GM18909 (cell line): ENCODE data around the gene RNPC3.
A peak's percentile ranks its signal among the peaks of the same experiment; 100 is the strongest.

ENCODE experiments used
- ATAC-seq: cut with Tn5 transposase; IDR thresholded peaks from one replicate; pipeline ENCODE4 v1.9.1; 2021; ENCODE audit warnings: mild to moderate bottlenecking; ENCODE audit not compliant: unreplicated experiment, poor library complexity

Gene RNPC3, protein sequence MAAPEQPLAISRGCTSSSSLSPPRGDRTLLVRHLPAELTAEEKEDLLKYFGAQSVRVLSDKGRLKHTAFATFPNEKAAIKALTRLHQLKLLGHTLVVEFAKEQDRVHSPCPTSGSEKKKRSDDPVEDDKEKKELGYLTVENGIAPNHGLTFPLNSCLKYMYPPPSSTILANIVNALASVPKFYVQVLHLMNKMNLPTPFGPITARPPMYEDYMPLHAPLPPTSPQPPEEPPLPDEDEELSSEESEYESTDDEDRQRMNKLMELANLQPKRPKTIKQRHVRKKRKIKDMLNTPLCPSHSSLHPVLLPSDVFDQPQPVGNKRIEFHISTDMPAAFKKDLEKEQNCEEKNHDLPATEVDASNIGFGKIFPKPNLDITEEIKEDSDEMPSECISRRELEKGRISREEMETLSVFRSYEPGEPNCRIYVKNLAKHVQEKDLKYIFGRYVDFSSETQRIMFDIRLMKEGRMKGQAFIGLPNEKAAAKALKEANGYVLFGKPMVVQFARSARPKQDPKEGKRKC

GRCh38 chr1:103525607-103526507 is at the start of gene RNPC3:
RNPC3 (plus strand) TSS chr1:103525699; CDS start chr1:103526071, 372 bp downstream.
- ATAC-seq = peak; percentile 77

GRCh38 chr1:103477101-103477500 is 48.4 kb upstream of the RNPC3 start:
- ATAC-seq = no peak

GRCh38 chr1:103489935-103490334 is 35.6 kb upstream of the RNPC3 start:
- ATAC-seq = peak; percentile 87

- peak; percentile 47 for ATAC-seq
Measured at GRCh38 chr1:103492003-103492625, 33.4 kb upstream of the RNPC3 start.

GRCh38 chr1:103496014-103496635 is 29.4 kb upstream of the RNPC3 start:
- ATAC-seq = no peak

GRCh38 chr1:103497404-103497803 is 28.1 kb upstream of the RNPC3 start:
- ATAC-seq = no peak

DNA sequence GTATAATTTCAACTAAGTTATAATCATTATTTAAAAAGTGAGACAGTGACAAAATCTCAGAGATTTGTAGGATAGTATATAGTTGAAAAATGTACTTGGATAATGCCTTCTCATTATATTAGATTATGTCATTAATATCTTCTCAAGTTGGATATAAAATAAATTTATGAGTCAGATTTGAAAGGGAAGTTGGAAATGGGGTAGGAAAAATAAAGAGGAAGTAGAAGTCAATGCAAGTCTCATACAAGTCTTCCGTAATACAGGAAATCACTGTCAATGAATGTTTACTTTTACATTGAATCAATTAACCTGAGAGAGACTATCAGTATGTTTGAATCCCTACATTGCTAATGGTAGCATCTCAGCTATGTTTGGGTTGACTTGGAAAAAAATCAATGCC is 16.2 kb upstream of the RNPC3 start:
- no peak for ATAC-seq

DNA sequence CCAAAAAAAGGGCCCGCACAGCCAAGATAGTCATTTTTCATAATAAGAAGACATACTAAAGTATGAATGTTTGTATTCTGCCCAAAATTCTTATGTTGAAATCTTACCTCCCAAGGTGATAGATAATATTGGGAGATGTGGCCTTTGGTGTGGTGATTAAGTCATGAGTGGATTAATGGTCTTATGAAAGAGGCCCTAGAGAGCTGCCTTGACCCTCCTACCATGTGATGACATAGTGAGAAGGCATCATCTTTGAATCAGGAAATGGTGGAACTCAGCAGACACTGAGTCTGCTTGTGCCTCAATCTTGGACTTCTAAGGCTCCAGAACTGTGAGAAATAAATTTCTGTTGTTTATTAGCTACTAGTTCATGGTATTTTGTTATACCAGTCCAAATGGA is 11.8 kb upstream of the RNPC3 start:
- no peak for ATAC-seq

DNA sequence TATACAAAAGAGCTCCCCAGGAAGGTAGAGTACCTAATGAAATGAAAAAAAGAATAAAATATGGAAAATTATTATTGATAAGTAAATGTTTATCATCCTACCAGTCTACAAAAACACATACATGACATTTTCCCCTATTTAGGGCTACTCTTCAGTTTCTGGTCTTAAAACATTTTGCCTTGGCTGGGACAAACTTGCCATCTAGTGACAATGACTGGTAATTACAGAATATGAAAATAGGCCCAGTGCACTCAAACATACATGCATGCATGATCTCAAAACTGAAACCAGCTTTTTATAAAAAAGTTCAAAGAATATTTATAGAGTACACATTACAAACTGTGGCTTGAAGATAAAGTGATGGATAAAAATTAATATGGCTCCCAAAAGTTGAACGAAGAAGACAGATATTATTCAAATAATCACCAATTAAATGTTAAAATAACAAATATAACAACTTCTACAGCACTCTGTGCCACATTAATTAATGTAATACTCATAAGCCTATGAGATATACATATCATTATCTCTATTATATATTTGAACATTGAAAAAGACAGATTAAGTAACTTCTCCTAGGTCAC is 10.5 kb upstream of the RNPC3 start:
- peak; percentile 80 for ATAC-seq

DNA sequence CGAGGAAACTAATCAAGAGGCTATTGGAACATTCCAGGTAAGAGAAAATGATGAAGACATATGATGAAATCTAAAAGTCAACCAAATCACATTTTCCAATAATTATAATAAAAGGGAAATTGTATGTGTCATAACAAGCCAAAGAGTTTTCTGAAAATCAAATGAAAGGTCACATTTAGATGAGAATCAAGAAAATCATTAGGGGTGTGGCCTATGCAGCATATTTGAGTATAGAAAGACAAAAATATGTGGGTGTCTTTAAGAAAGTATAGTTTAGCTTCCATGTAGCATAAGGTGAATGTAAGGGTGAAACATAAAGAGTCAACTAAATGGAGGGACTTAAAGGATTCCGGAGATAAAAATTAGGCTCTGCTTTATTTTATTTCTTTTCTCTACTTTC is 9.2 kb upstream of the RNPC3 start:
- no peak for ATAC-seq

DNA sequence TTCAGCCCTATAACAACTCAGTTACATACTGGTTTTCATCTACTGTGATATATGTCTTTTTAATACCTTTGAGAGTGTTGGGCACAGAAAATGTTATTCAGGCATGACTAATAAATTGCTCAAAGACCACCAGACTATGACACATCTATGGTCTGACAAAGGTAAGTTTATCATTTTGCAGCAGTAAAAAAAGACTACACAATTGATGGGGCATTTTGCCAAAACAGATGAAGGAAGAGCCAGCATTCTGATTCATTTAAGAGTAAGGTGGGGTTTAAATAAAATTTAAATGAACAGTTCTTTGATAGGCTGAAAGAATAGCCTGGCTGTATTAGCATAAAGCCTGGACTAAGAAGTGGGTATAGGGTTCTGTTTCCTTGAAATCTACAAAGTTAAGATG is 8.8 kb upstream of the RNPC3 start:
- ATAC-seq = no peak

DNA sequence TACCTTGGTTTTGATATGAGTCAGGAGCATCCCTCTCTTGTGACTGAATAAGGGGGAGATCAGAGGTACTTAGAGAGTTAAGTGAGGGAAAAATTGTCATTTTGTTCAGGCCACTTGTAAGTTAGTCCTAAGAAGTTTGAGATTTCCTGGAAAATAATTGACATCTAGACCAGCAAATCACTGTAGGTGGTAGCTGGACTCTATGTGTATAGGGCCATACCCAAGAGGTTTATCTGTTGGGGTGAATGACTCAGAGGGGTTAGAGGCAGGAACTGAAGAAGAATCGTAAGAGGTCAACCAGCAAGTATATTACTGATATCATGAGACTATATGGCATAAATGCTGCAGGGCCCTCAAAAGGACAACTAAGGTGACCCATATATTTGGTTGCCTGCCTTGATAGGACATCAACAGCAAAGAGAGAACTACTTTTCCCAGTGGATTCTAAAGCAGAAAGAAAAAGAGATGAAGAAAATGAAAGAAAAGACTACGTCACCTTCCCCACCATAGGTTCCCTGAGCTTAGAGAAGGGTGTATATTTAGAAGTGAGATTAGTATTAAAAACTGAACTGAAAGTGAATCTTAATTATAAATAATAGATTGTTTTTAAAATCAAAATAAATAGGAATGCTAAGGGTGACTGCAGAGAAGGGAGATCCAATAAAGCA is 8.0 kb upstream of the RNPC3 start:
- peak; percentile 92 for ATAC-seq

GRCh38 chr1:103520822-103521221 is 4.7 kb upstream of the RNPC3 start:
- no peak for ATAC-seq

GRCh38 chr1:103523346-103523745 is 2.2 kb upstream of the RNPC3 start:
- ATAC-seq = no peak

- ATAC-seq = peak; percentile 53
Measured at GRCh38 chr1:103525114-103525606, 339 bp upstream of the RNPC3 start.

DNA sequence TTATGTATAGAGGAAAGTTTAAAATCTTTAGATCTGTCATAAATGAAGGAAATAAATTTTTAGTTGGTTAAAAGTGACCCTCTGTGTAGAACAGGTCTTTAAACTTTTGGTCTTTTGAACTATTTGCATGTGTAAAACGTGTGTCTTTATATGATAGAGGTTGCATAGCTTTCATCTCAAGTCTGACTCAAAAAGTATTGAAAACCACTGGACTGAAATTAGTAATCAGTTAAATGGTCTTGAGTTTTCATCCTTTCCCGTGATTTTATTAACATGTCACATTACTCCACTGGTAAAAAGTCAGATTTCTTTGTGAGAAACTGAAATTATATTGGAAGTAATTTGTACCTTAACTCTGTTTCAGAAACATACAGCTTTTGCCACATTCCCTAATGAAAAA is 1.8 kb downstream of the RNPC3 start:
- no peak for ATAC-seq

- ATAC-seq = no peak
Measured at GRCh38 chr1:103529746-103530145, 4.2 kb downstream of the RNPC3 start.

DNA sequence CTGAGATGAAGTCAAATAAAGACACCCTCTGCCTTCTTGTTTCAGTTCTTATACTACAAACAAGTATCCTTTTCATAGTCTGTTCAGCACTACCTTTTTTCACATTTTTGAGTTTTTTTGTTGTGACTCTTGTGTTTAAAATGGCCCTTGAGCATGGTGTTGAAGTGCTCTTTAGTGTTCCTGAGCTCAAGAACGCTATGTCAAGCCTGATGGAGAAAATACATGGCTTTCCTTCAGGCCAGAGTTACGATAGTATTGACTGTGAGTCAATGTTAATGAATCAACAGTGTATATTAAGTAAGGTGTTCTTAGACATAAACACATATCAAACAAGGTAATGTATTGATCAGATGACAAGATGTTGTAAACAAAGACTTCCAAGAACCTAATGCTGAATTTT is 12.7 kb downstream of the RNPC3 start:
- no peak for ATAC-seq

DNA sequence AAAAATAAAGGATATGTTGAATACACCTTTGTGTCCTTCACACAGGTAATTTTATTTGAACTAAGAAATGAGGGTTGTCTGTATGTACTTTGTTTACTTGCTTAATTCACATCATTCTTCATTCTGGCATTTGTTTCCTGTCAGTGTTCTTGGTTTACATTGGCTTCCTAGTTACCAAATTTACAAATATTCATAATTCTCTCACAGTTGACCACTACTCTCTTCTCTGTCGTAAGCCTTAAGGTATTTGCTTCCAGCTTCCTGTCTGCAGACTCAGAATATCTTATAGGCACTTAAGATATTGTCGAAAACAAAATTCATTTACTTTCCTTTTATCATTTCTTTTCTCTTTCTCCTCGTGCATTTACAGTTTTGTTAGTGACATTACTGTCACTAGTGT is 15.9 kb downstream of the RNPC3 start:
- ATAC-seq = no peak
